Activated CD8-positive, alpha-beta T cell treated with anti-CD3 and anti-CD28 coated beads for 36 hours (primary cell): ENCODE measurements around the gene KCTD1. TPM values are rescaled to one million over a fixed set of nuclear protein-coding genes. Genes with fewer than 3 reads are reported as not detected.

Source experiments
- ATAC-seq: fragments of 200-7000 bp; cut with Tn5 transposase; one replicate; pipeline ENCODE4 v1.10.0; 2021; ENCODE audit warnings: mild to moderate bottlenecking, moderate library complexity
- CTCF ChIA-PET: fragments of 350-600 bp; sonication (Branson Sonifier 250); formaldehyde crosslinking; loops from one replicate; lab custom pipeline; 2021; ENCODE audit warnings: antibody characterized with exemption; lab: Charles Lee
- POLR2A ChIA-PET: fragments of 350-600 bp; sonication (Branson Sonifier 250); formaldehyde crosslinking; loops from one replicate; lab custom pipeline; 2021; ENCODE audit warnings: antibody characterized with exemption; lab: Charles Lee
- DNase-seq: peaks from one replicate; pipeline ENCODE4 v3.0.0-alpha.2; 2020
- H3K27ac Mint-ChIP-seq: one replicate; pipeline ENCODE4 v1.8.0; 2021; ENCODE audit warnings: mild to moderate bottlenecking, mixed read lengths
- H3K27me3 Mint-ChIP-seq: one replicate; pipeline ENCODE4 v1.8.0; 2021; ENCODE audit warnings: mixed read lengths
- H3K36me3 Mint-ChIP-seq: one replicate; pipeline ENCODE4 v1.8.0; 2021; ENCODE audit warnings: low read depth, mixed read lengths
- H3K4me1 Mint-ChIP-seq: one replicate; pipeline ENCODE4 v1.8.0; 2021; ENCODE audit warnings: low read depth, mixed read lengths
- H3K4me3 Mint-ChIP-seq: one replicate; pipeline ENCODE4 v1.8.0; 2021; ENCODE audit warnings: mild to moderate bottlenecking, moderate library complexity, mixed read lengths
- H3K9me3 Mint-ChIP-seq: one replicate; pipeline ENCODE4 v1.8.0; 2021; ENCODE audit warnings: mixed read lengths
- intact Hi-C: fragments of 100-400 bp; cut with micrococcal nuclease; formaldehyde crosslinking; loops from one replicate; pipeline ENCODE4 v1.10.0; 2022
- microRNA-seq: library from miRNA; unstranded; fragments of <30 nt; microRNA quantifications from one replicate; pipeline ENCODE4 v1.2.0, GENCODE V29; 2022; ENCODE audit warnings: borderline microRNAs expressed, borderline replicate concordance
- total RNA-seq, 2 experiments: library from RNA; stranded (reverse); gene quantifications; one replicate each; pipeline ENCODE4 v1.2.3, GENCODE V29; 2021
- TF ChIP-seq, protein P1 (sequence below): fragments of 200-600 bp; IDR thresholded peaks from one replicate; pipeline ENCODE4 v1.8.0; 2022; ENCODE audit warnings: antibody characterized with exemption, mild to moderate bottlenecking

KCTD1 gene
- total RNA-seq, 2 experiments from 2014 or later, result 3.4 TPM

DNA sequence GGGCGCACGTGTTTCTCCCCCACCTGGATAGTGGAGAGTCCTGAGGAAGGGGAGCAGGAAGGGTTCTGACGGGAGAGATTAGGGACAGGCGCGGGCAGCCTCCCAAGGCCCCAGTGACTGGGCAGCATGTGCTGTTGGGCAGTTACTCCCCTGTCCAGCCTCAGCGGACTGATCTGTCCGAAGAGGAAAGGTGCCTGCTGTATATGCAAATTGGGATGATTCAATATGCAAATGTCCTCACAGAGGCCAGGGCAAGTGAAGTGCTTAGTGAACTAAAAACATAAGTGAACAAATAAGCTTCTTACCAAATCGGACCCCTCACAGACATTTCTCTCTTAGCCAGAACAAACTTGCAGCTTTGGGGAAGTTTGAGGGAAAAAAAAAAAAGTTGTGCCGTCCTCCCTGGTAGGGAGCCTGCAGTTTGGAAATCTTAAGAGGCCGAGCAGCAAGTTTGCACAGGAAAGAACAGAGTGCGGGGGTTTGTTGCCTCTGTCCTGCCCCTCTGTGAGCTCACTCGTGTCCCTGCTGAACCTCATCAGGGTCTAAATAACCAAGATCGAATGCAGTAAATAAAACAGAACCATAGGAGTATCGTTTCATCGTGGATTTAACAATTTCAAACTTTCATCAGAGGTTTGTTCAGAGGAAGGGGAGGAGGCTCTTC lies 141.4 kb downstream of the KCTD1 start:
- Mint-ChIP-seq H3K4me3 (no peak overlapping the region), H3K27me3 (no peaks in the 10 kb centered on the region), H3K27ac (no peak overlapping the region), H3K9me3 (no peaks in the 10 kb centered on the region), H3K36me3 (no peaks in the 10 kb centered on the region), H3K4me1 (no peaks in the 10 kb centered on the region)
- POLR2A ChIA-PET, result interaction anchor here (0.6 kb wide), 1 partner anchor 52 kb away, joined by 3 read pairs; no protein-coding TSS in a partner anchor
- ATAC-seq, result no peak
- TF ChIP-seq, protein P1, sequence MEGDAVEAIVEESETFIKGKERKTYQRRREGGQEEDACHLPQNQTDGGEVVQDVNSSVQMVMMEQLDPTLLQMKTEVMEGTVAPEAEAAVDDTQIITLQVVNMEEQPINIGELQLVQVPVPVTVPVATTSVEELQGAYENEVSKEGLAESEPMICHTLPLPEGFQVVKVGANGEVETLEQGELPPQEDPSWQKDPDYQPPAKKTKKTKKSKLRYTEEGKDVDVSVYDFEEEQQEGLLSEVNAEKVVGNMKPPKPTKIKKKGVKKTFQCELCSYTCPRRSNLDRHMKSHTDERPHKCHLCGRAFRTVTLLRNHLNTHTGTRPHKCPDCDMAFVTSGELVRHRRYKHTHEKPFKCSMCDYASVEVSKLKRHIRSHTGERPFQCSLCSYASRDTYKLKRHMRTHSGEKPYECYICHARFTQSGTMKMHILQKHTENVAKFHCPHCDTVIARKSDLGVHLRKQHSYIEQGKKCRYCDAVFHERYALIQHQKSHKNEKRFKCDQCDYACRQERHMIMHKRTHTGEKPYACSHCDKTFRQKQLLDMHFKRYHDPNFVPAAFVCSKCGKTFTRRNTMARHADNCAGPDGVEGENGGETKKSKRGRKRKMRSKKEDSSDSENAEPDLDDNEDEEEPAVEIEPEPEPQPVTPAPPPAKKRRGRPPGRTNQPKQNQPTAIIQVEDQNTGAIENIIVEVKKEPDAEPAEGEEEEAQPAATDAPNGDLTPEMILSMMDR, result no peak
- no peak for DNase-seq
- CTCF ChIA-PET, result interaction anchor here (1.2 kb wide), 1 partner anchor 12 kb away, joined by 4 read pairs; no protein-coding TSS in a partner anchor
- intact Hi-C loops, result loop anchor here (10.0 kb wide), 1 partner anchor 238 kb away; no protein-coding TSS in a partner anchor

DNA sequence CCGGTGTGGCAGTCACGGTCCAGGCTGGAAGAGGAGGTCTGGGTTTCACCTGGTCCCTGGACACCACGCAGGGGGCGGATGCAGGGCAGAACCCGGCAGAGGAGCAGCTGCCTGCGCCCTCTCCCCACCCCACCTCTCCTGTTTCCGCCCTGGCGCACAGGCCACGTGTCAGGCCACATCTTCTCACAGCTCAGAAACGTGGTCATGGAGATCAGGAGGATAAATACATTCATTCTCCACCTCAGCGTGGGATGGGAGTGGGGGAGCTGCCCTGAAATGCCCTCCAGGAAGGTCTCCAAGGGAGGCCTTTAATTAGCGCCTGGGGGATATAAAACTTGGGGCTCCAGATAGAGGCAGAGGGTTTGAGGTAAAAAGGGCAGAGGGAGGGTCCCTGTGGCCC lies 142.0 kb downstream of the KCTD1 start:
- intact Hi-C loops, result loop anchor here (10.0 kb wide), 1 partner anchor 238 kb away; no protein-coding TSS in a partner anchor
- Mint-ChIP-seq H3K36me3 (no peaks in the 10 kb centered on the region), H3K9me3 (no peaks in the 10 kb centered on the region), H3K4me1 (no peaks in the 10 kb centered on the region), H3K4me3 (no peak overlapping the region), H3K27ac (no peak overlapping the region), H3K27me3 (no peaks in the 10 kb centered on the region)
- ATAC-seq (no peak), DNase-seq (no peak)
- TF ChIP-seq, protein P1, result no peak
- POLR2A ChIA-PET, result interaction anchor here (0.6 kb wide), 1 partner anchor 53 kb away, joined by 3 read pairs; no protein-coding TSS in a partner anchor
- CTCF ChIA-PET, result interaction anchor here (1.2 to 1.4 kb wide), 2 partner anchors 13 to 241 kb away, joined by 4 to 5 read pairs; no protein-coding TSS in a partner anchor

DNA sequence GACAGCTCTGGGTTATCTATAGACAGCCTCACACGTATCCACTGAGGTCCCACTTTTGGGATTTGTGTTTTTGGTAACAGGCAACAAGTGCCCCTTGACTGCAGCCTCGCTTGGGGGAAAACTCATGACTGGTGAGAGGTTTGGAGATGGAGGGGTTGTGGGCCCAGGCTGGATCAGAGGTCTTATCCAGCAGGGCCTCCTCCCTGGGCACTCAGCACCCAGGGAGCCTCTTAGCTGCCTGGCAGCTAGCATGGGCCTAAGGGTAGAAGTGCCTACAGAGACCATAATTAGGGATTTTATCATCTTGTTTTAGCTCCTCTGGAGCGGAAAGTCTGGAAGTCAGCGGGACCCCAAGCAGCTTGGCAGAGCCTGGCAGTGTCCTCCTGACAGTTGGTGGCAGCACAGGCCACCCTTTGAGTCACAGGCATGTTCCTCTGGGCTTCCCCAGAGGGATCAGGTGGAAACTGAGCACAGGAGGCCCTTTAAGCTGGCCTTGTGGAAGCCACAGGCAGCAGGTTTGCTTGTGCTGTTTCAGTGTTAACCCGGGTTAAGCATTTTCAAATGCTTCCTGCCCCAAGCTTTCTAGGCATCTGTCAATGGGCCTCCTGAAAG lies 143.1 kb downstream of the KCTD1 start:
- TF ChIP-seq, protein P1, result no peak
- ChIA-PET POLR2A (no interaction called here), CTCF (interaction anchor here (1.4 kb wide), 1 partner anchor 242 kb away, joined by 5 read pairs; no protein-coding TSS in a partner anchor)
- Mint-ChIP-seq H3K4me1 (no peaks in the 10 kb centered on the region), H3K27ac (no peak overlapping the region), H3K4me3 (no peak overlapping the region), H3K36me3 (no peaks in the 10 kb centered on the region), H3K27me3 (no peaks in the 10 kb centered on the region), H3K9me3 (no peaks in the 10 kb centered on the region)
- intact Hi-C loops, result loop anchor here (10.0 kb wide), 1 partner anchor 240 kb away; no protein-coding TSS in a partner anchor
- peak; percentile 30 for DNase-seq
- no peak for ATAC-seq

Small RNA genes lying within 50 kb of the gene (microRNA-seq; reads per million reads assigned to microRNA genes)
- not detected for gene MIR8057
